HPDE6-E6E7 (cell line): ENCODE data around the gene PWP2.
"Not testable (repeated sequence)": the region's sequence is repeated elsewhere in the genome, so short reads cannot be mapped to it uniquely, and the experiment has no call there.

Source experiments
- DNase-seq: peaks from one replicate; pipeline ENCODE4 v3.0.0; 2011; ENCODE audit warnings: missing footprints; ENCODE audit errors: extremely low spot score

PWP2 gene

DNA sequence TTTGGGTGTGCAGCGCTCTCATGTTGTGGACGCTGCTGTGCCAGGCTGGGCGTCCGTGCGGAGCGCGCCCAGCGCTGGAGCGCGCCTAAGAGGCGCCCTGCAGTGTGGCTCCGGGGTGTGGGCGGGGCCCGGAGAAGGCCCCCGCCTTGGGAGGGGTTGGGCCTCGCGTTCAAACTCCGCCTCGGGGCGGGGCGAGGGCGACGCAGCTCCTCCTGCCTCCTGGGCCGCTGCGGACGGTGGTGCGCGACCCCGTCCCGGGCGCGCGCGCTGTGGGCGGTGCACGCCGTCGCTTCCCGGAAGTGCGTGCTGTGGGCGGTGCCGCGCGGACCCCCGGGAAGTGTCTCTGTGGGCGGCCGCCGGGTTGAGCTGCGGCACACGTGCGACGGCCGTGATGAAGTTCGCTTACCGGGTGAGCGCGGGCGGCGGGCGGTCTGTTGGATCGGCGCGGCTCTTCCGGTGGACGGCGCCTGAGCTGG is at the start of gene PWP2:
TSS of gene PWP2 (plus strand) at position 374 of the 476 bp plus-strand sequence. CDS start at position 392, 18 bp downstream.
- DNase-seq: not testable (repeated sequence)

DNA sequence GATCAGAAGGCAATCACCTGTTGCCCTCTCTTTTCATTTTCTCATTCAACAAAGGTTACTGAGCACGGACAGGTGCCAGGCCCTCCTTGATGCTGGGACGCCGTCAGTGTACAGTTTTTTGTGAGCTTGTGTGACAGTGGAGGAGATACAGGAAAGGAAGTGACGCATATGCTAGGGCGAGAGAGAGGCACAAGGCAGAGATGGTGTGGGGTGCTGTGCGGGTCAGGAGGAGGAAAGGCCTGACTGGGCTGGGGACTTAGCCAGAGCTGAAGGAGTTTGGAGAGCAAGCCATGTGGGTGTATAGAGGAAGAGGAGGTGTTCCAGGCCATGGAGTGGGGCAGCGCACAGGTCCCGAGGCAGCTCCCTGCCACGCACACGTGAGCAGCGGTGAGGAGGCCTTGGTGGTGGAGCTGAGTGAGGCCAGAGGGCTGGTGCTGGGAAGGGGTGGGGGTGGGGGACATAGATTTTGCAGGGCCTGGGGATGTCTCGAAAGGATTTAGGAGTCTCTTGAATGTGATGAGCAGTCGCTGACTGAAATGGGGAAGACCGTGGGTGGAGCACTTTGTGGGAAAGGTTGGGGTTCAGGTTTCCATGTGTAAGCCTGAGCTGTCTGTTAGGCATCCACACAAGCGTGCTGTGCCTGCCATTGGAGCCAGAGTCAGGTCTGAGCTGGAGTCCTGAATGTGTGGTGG is 49.1 kb upstream of the PWP2 start:
- DNase-seq: no peak

DNA sequence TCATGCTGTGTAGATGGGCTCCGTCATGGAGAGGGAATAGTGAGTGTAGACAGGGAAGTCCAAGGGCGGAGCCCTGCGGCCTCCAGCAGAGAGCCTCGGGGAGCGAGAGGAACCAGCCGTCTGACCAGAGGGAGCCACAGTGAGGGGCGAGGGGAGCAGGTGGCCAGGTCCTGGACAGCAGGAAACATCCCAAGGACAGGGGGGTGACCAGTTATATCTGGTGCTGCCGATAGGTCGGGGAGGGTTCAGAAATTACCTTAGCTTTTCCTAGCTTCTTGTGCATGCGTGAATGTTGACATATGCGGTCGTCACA is 48.6 kb upstream of the PWP2 start:
- DNase-seq: no peak

DNA sequence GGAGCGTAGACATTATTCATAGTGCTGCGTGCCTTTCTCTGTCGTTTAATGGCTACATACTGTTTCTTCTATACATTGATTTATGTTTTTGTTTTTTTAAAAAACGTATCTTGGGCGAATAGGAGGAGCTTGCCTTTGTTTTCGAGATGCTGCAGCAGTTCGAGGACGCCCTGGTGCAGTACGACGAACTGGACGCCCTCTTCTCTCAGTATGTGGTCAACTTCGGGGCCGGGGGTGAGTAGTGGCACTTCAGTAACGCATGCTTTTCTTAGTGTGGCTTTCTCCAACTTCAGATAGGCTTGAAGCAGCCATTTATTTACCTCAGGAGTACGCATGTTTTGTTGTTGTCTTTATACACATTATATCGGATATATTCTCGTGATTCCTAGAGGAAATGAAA is 48.2 kb upstream of the PWP2 start:
- no peak for DNase-seq

DNA sequence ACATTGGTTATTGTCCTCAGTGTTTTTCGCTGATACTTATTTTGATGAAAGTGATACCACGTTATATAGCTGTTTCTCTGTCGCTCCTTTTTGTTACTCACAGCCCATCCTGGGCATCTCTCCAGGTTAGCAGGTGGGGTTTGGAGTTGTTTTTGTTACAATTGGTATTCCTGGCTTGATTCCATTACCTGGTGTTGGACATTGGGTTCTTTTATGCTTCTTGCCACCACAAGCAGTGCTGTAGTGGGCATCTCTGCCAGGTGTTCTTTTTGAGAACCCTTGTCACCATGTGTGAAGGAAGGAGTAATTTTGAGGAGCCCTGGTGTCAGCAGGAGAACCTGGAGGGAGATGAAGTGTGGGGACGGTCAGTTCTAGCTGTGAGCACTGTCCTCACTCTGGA is 47.5 kb upstream of the PWP2 start:
- no peak for DNase-seq

- DNase-seq: no peak
Observed at GRCh38 chr21:44062380-44062779, 44.8 kb upstream of the PWP2 start.

- no peak for DNase-seq
Observed at GRCh38 chr21:44063151-44063912, 43.9 kb upstream of the PWP2 start.

- DNase-seq: no peak
Observed at GRCh38 chr21:44064852-44065403, 42.3 kb upstream of the PWP2 start.

- no peak for DNase-seq
Observed at GRCh38 chr21:44065428-44065827, 41.8 kb upstream of the PWP2 start.

GRCh38 chr21:44066116-44066515 is 41.1 kb upstream of the PWP2 start:
- no peak for DNase-seq

DNA sequence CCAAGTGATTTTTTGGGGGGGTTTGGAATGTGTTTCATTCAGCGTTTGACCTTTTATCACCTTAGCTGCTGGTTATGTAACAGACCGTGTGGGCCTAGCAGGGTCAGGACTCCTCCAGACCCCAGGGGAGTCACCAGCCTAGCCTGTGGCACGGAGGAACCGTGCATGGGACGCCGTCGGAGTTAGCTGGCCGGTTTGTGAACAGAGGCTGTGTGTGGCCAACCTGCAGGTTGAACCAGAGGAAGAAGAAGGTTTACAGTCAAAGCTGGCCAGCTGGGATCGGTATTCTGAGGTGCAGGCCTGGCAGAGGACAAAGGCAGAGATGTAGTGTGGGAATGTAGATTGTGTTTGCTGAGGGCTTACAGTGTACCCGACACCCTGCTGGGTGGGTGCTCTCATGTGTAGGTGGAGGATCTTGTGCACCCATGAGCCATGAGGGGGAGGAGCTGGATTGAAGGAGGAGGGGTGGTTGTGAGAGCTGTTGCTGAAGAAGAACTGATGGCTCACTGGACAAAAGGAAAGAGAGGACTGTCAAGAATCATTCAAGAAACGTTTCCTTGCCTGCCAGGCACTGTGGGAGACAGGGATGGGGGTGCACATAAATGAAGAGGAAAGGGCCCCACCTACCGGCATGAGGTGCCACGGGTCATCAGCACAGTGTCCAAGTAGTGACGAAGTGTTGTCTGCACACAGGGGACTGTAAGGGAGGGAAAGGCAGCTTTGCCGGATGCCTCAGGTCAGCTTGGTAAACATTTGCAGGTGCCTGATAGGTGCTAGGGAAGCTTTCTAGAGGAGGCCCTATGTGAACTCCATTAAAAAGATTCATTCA is 40.0 kb upstream of the PWP2 start:
- no peak for DNase-seq

DNA sequence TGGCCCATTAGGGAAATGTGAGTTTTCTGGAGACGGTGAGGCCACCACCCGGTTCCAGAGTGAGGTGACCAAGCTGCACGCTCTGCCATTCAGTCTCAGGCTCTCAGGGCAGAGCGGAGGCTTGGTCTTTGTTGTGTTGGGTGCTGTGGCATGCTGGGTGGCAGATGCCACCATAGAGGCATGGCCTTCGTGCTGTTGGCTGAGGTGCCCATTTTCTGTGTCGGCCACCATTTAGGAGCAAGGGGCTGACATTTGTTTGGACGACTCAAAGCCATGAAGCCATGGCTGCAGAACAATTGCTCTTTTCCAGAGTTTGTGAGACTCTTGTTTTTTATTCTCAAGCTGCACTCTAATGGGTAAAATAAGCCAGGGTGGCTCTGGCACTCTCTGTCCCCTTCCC is 36.8 kb upstream of the PWP2 start:
- no peak for DNase-seq

GRCh38 chr21:44071359-44072104 is 35.7 kb upstream of the PWP2 start:
- no peak for DNase-seq

DNA sequence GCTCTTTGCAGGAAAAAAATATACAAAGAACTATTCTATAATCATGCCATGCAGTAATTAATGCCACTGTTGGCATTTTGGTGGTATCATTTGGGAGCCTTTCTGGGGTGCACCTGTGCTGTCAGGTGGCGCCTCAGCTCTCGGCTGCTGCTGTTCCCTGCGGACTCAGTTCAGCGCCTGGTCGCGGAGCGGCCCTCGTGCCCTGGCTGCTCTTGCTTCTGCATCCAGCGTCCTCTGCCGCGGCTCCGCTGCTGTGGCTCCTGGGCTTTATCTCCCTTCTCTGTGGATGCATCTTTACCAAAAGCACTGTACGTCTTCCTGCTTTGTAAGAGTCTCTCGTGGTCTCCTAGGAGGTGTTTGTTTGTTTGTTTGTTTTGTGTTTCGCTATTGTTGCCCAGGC is 35.1 kb upstream of the PWP2 start:
- DNase-seq: no peak

DNA sequence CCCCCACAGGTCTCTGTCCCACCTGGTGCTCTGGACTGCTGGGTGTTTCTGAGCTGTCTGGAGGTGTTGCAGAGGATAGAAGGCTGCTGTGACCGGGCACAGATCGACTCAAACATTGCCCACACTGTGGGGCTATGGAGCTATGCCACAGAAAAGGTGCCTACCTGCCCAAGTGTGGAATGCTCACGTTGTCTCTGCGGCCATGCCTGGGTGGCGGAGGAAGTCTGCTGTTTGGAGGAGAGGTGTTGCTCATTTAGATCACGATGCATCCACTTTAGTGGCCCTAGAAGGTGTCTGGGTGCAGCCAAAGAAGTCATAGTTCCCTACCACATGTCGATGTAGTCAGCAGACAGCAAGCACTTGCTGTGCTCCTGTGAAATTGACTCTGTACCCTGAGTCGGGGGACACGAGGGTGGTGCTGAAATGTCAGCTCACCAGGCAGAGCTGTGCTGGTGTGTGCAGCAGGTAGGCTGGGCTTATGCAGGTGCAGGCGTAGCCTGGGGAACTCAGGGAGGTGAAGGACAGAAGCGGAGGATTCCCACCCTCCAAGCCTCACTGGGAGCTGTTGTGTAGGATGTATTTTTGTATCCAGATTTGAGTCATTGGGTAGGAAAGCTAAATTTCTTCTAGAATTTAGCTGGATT is 32.8 kb upstream of the PWP2 start:
- no peak for DNase-seq

DNA sequence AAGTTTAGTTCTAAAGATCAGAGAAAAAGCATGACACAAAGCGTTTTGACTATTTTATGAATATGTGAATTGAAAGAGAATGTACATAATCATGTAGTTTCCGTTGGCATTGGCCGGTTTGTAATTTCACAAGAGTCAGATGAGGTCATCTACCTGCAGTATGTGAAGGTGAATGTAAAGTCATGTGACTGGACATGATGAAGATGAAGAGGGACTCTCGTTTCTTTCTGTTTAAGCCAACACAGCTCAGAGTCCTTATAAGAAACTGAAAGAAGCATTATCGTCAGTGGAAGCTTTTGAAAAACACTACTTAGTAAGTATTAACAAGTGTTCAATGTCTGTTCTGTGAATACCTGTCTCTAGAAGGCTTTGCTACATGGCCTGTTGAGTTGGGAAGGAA is 30.9 kb upstream of the PWP2 start:
- DNase-seq: no peak

- DNase-seq: no peak
Observed at GRCh38 chr21:44078411-44078981, 28.7 kb upstream of the PWP2 start.

- DNase-seq: no peak
Observed at GRCh38 chr21:44079446-44079845, 27.8 kb upstream of the PWP2 start.

GRCh38 chr21:44079846-44080245 is 27.4 kb upstream of the PWP2 start:
- DNase-seq: no peak

GRCh38 chr21:44082648-44083440 is 24.4 kb upstream of the PWP2 start:
- peak; percentile 52 for DNase-seq
